ENCODE data around the gene CAMK2A. TPM values are rescaled to one million over a fixed set of nuclear protein-coding genes. Genes with fewer than 3 reads are reported as not detected.

CAMK2A gene
- total RNA-seq, 2 donors from 2014 or later, result 0.05 to 0.61 TPM

GRCh38 chr5:150278046-150278730 lies 11.4 kb downstream of the CAMK2A start:
- no peak overlapping the region for H3K4me3 ChIP-seq
- H3K9me3 ChIP-seq, result no peaks in the 10 kb centered on the region
- H3K27me3 ChIP-seq, result no peaks in the 10 kb centered on the region
- intact Hi-C loops (cut with DNase I), result no loop called here
- no peak overlapping the region for H3K9ac ChIP-seq (ENCODE audit: low read depth in 2 of 2, low read length in 2 of 2)
- no peaks in the 10 kb centered on the region for H3K4me1 ChIP-seq
- no peak for DNase-seq
- no peak for TF ChIP-seq CTCF (IDR thresholded peaks at IDR 0.05)
- no peak overlapping the region for H3K27ac ChIP-seq
- no peaks in the 10 kb centered on the region for H3K36me3 ChIP-seq

GRCh38 chr5:150277043-150277442 lies 12.5 kb downstream of the CAMK2A start:
- H3K27me3 ChIP-seq, result no peaks in the 10 kb centered on the region
- H3K36me3 ChIP-seq, result no peaks in the 10 kb centered on the region
- H3K4me3 ChIP-seq, result no peak overlapping the region
- H3K4me1 ChIP-seq, result no peaks in the 10 kb centered on the region
- H3K9ac ChIP-seq (ENCODE audit: low read depth in 2 of 2, low read length in 2 of 2), result no peak overlapping the region
- no peak for DNase-seq
- intact Hi-C loops (cut with DNase I), result no loop called here
- no peak for TF ChIP-seq CTCF (IDR thresholded peaks at IDR 0.05)
- H3K27ac ChIP-seq, result no peak overlapping the region
- no peaks in the 10 kb centered on the region for H3K9me3 ChIP-seq

- DNase-seq, result no peak
- no peaks in the 10 kb centered on the region for H3K27me3 ChIP-seq
- H3K9ac ChIP-seq (ENCODE audit: low read depth in 2 of 2, low read length in 2 of 2), result no peak overlapping the region
- no peak overlapping the region for H3K27ac ChIP-seq
- no peaks in the 10 kb centered on the region for H3K9me3 ChIP-seq
- intact Hi-C loops (cut with DNase I), result no loop called here
- H3K4me3 ChIP-seq, result no peak overlapping the region
- no peaks in the 10 kb centered on the region for H3K4me1 ChIP-seq
- no peaks in the 10 kb centered on the region for H3K36me3 ChIP-seq
- no peak for TF ChIP-seq CTCF (IDR thresholded peaks at IDR 0.05)
Measured at GRCh38 chr5:150274811-150275210, 14.8 kb downstream of the CAMK2A start.

GRCh38 chr5:150272531-150272930 lies 17.0 kb downstream of the CAMK2A start:
- Histone ChIP-seq H3K4me3 (no peak overlapping the region), H3K4me1 (no peaks in the 10 kb centered on the region), H3K36me3 (no peaks in the 10 kb centered on the region), H3K27ac (no peak overlapping the region), H3K9me3 (no peaks in the 10 kb centered on the region), H3K9ac (ENCODE audit: low read depth in 2 of 2, low read length in 2 of 2) (no peak overlapping the region), H3K27me3 (no peaks in the 10 kb centered on the region)
- intact Hi-C loops (cut with DNase I), result no loop called here
- DNase-seq, result no peak
- TF ChIP-seq CTCF (IDR thresholded peaks at IDR 0.05), result no peak

- no peak for TF ChIP-seq CTCF (IDR thresholded peaks at IDR 0.05)
- no peak for DNase-seq
- intact Hi-C loops (cut with DNase I), result no loop called here
Measured at GRCh38 chr5:150271923-150272322, 17.6 kb downstream of the CAMK2A start.

More at GRCh38 chr5:150271923-150272322, 17.6 kb downstream of the CAMK2A start:
- Histone ChIP-seq H3K27ac (no peak overlapping the region), H3K36me3 (no peaks in the 10 kb centered on the region), H3K4me3 (no peak overlapping the region), H3K9ac (ENCODE audit: low read depth in 2 of 2, low read length in 2 of 2) (no peak overlapping the region), H3K27me3 (no peaks in the 10 kb centered on the region), H3K4me1 (no peaks in the 10 kb centered on the region), H3K9me3 (no peaks in the 10 kb centered on the region)

Measured in colonic mucosa (tissue), 4 donors.